H9 (cell line): ENCODE data around the gene ZNF133. TPM values are rescaled to one million over a fixed set of nuclear protein-coding genes. Genes with fewer than 3 reads are reported as not detected.

ENCODE experiments used
- DNase-seq: peaks from one replicate; pipeline ENCODE4 v3.0.0-alpha.2; 2017
- H2AFZ ChIP-seq: one replicate; pipeline ENCODE4 v1.6.1; 2013; ENCODE audit warnings: mild to moderate bottlenecking, low read length, control low read depth, moderate library complexity
- H2AK5ac ChIP-seq: 2 replicates; pipeline ENCODE4 v1.6.1; 2013; ENCODE audit warnings: low read length, control low read depth, mixed read lengths; ENCODE audit not compliant: insufficient read length
- H2BK120ac ChIP-seq: one replicate; pipeline ENCODE4 v1.6.1; 2013; ENCODE audit warnings: low read depth, mild to moderate bottlenecking, low read length, control low read depth, inconsistent platforms; ENCODE audit not compliant: poor library complexity, severe bottlenecking
- H2BK12ac ChIP-seq: 2 replicates; pipeline ENCODE4 v1.6.1; 2013; ENCODE audit warnings: low read length, control low read depth, mixed read lengths, low read depth; ENCODE audit not compliant: insufficient read length
- H2BK15ac ChIP-seq: 2 replicates; pipeline ENCODE4 v1.6.1; 2013; ENCODE audit warnings: low read depth, low read length, control low read depth
- H2BK20ac ChIP-seq: one replicate; pipeline ENCODE4 v1.6.1; 2013; ENCODE audit warnings: low read depth, mild to moderate bottlenecking, low read length, control low read depth, inconsistent platforms; ENCODE audit not compliant: poor library complexity, severe bottlenecking
- H2BK5ac ChIP-seq: 2 replicates; pipeline ENCODE4 v1.6.1; 2013; ENCODE audit warnings: low read length, control low read depth, mixed read lengths; ENCODE audit not compliant: insufficient read length
- H3K14ac ChIP-seq: 2 replicates; pipeline ENCODE4 v1.6.1; 2013; ENCODE audit warnings: low read length, control low read depth; ENCODE audit not compliant: insufficient read depth
- H3K18ac ChIP-seq: 2 replicates; pipeline ENCODE4 v1.6.1; 2013; ENCODE audit warnings: low read depth, mild to moderate bottlenecking, mixed read lengths, low read length, control low read depth; ENCODE audit not compliant: insufficient read length
- H3K23ac ChIP-seq: 2 replicates; pipeline ENCODE4 v1.6.1; 2013; ENCODE audit warnings: low read length, control low read depth, mixed read lengths, low read depth; ENCODE audit not compliant: insufficient read length
- H3K23me2 ChIP-seq: 2 replicates; pipeline ENCODE4 v1.6.1; 2013; ENCODE audit warnings: low read depth, mild to moderate bottlenecking, mixed read lengths, low read length, control low read depth; ENCODE audit not compliant: insufficient read length, poor library complexity, severe bottlenecking
- H3K27ac ChIP-seq: 2 replicates; pipeline ENCODE4 v1.5.1; 2013; ENCODE audit warnings: low read length, control low read depth, mixed read lengths, low read depth; ENCODE audit not compliant: insufficient read length
- H3K27me3 ChIP-seq: 2 replicates; pipeline ENCODE4 v1.6.1; 2013; ENCODE audit warnings: low read length, control low read depth, inconsistent platforms; ENCODE audit not compliant: insufficient read depth
- H3K4ac ChIP-seq: 2 replicates; pipeline ENCODE4 v1.6.1; 2013; ENCODE audit warnings: low read depth, mild to moderate bottlenecking, control low read depth, inconsistent platforms, low read length, moderate library complexity
- H3K4me1 ChIP-seq: 2 replicates; pipeline ENCODE4 v1.6.1; 2013; ENCODE audit warnings: low read length, control low read depth, inconsistent platforms; ENCODE audit not compliant: insufficient read depth
- H3K4me2 ChIP-seq: 2 replicates; pipeline ENCODE4 v1.6.1; 2013; ENCODE audit warnings: low read length, control low read depth, mixed read lengths; ENCODE audit not compliant: insufficient read length, insufficient read depth
- H3K56ac ChIP-seq: 2 replicates; pipeline ENCODE4 v1.6.1; 2013; ENCODE audit warnings: low read depth, mild to moderate bottlenecking, mixed read lengths, low read length, control low read depth; ENCODE audit not compliant: insufficient read length
- H3K79me1 ChIP-seq: 2 replicates; pipeline ENCODE4 v1.6.1; 2013; ENCODE audit warnings: low read depth, mild to moderate bottlenecking, moderate library complexity, low read length, control low read depth, inconsistent platforms; ENCODE audit not compliant: insufficient read depth, poor library complexity, severe bottlenecking
- H3K79me2 ChIP-seq: 2 replicates; pipeline ENCODE4 v1.6.1; 2013; ENCODE audit warnings: low read length, control low read depth, inconsistent platforms; ENCODE audit not compliant: insufficient read depth
- H3K9ac ChIP-seq: 2 replicates; pipeline ENCODE4 v1.6.1; 2013; ENCODE audit warnings: low read length, control low read depth, mixed read lengths; ENCODE audit not compliant: insufficient read length; ENCODE audit errors: extremely low read depth
- H3K9me3 ChIP-seq: one replicate; pipeline ENCODE4 v1.6.1; 2013; ENCODE audit warnings: low read depth, low read length, inconsistent platforms; ENCODE audit not compliant: control insufficient read depth
- H3T11ph ChIP-seq: one replicate; pipeline ENCODE4 v1.6.1; 2013; ENCODE audit warnings: mild to moderate bottlenecking, low read length, control low read depth, inconsistent platforms
- H4K20me1 ChIP-seq: one replicate; pipeline ENCODE4 v1.6.1; 2013; ENCODE audit not compliant: control insufficient read depth, insufficient read length, insufficient read depth
- H4K5ac ChIP-seq: 2 replicates; pipeline ENCODE4 v1.6.1; 2013; ENCODE audit warnings: low read depth, mild to moderate bottlenecking, mixed read lengths, low read length, control low read depth; ENCODE audit not compliant: insufficient read length
- H4K8ac ChIP-seq: replicated peaks from 2 replicates; pipeline ENCODE4 v1.6.1; 2013; ENCODE audit warnings: low read length, control low read depth, mixed read lengths, low read depth; ENCODE audit not compliant: insufficient read length
- H4K91ac ChIP-seq: 2 replicates; pipeline ENCODE4 v1.6.1; 2013; ENCODE audit warnings: low read depth, mild to moderate bottlenecking, moderate library complexity, mixed read lengths, low read length, control low read depth; ENCODE audit not compliant: insufficient read length
- H3K27ac Mint-ChIP-seq, 3 experiments: 2 replicates in 2 of 3; 3 replicates in 1 of 3; pipeline ENCODE4 v1.8.0; 2020 to 2021; ENCODE audit warnings: mixed read lengths in 3 of 3, mild to moderate bottlenecking in 1 of 3, moderate library complexity in 1 of 3
- H3K27me3 Mint-ChIP-seq: 2 replicates; pipeline ENCODE4 v1.8.0; 2021; ENCODE audit warnings: low read depth, mild to moderate bottlenecking, moderate library complexity, mixed read lengths
- H3K36me3 Mint-ChIP-seq, 3 experiments: 2 replicates in 2 of 3; 3 replicates in 1 of 3; pipeline ENCODE4 v1.8.0; 2020 to 2021; ENCODE audit warnings: low read depth in 3 of 3, mixed read lengths in 3 of 3; ENCODE audit not compliant: insufficient read depth in 1 of 3
- H3K4me1 Mint-ChIP-seq, 2 experiments: 2 replicates each; pipeline ENCODE4 v1.8.0; 2020; ENCODE audit warnings: mixed read lengths in 2 of 2
- H3K4me3 Mint-ChIP-seq, 2 experiments: 2 replicates in 1 of 2; 3 replicates in 1 of 2; pipeline ENCODE4 v1.8.0; 2020 to 2021; ENCODE audit warnings: mild to moderate bottlenecking in 2 of 2, mixed read lengths in 2 of 2, moderate library complexity in 1 of 2
- H3K9me3 Mint-ChIP-seq, 2 experiments: 2 replicates in 1 of 2; 3 replicates in 1 of 2; pipeline ENCODE4 v1.8.0; 2020; ENCODE audit warnings: mild to moderate bottlenecking in 2 of 2, mixed read lengths in 2 of 2, moderate library complexity in 1 of 2
- CTCF ChIP-seq: fragments of 200-600 bp; sonication (generic); conservative IDR thresholded peaks from 3 replicates; pipeline ENCODE4 v1.8.0; 2021; ENCODE audit warnings: antibody characterized with exemption, mild to moderate bottlenecking
- WGBS: extraction: QIAGEN DNeasy Blood & Tissue Kit; methylation state at CpG from one replicate; pipeline ENCODE4 v1.1.7; 2013; ENCODE audit warnings: missing lambda C conversion rate, low lambda C conversion rate, mixed read lengths; ENCODE audit not compliant: insufficient read length; ENCODE audit errors: extremely low coverage; 5-methylcytosine and 5-hydroxymethylcytosine counted together
- total RNA-seq: library from RNA; stranded (reverse); gene quantifications from 2 replicates; pipeline ENCODE4 v1.2.1, GENCODE V29; 2021

Gene ZNF133
- total RNA-seq, 1 experiment from 2014 or later: 11.0 TPM

GRCh38 chr20:18363708-18364107 lies 75.4 kb downstream of the ZNF133 start:
- no peak overlapping the region for H2BK12ac ChIP-seq
- H2BK120ac ChIP-seq: no peak overlapping the region
- H3K79me2 ChIP-seq: no peaks in the 10 kb centered on the region
- no peak overlapping the region for H2AK5ac ChIP-seq
- H3K36me3 Mint-ChIP-seq: no peaks in the 10 kb centered on the region; a peak in 1 of 7 replicates
- H3K27ac ChIP-seq: no peak overlapping the region
- H3K27me3 Mint-ChIP-seq: no peaks in the 10 kb centered on the region
- H3K4me1 Mint-ChIP-seq: peaks cover 5% of the 10 kb centered on the region in 2 experiments
- no peaks in the 10 kb centered on the region for H3K4me1 ChIP-seq
- no peaks in the 10 kb centered on the region for H3K9me3 ChIP-seq
- no peak overlapping the region for H3K14ac ChIP-seq
- no peaks in the 10 kb centered on the region for H3K23me2 ChIP-seq
- DNase-seq: no peak
- H3K4me3 Mint-ChIP-seq: no peak overlapping the region
- no peaks in the 10 kb centered on the region for H3K9me3 Mint-ChIP-seq
- H2AFZ ChIP-seq: no peak overlapping the region
- no peak overlapping the region for H3K18ac ChIP-seq
- no peak overlapping the region for H2BK20ac ChIP-seq
- no peak for TF ChIP-seq CTCF
- H4K20me1 ChIP-seq: no peaks in the 10 kb centered on the region
- no peak overlapping the region for H3K27ac Mint-ChIP-seq
- no peak overlapping the region for H3K23ac ChIP-seq
- no peak overlapping the region for H2BK15ac ChIP-seq
- no peak overlapping the region for H4K91ac ChIP-seq
- H3T11ph ChIP-seq: no peak overlapping the region
- H4K5ac ChIP-seq: no peak overlapping the region
- H3K79me1 ChIP-seq: no peaks in the 10 kb centered on the region
- H3K4me2 ChIP-seq: no peak overlapping the region
- H4K8ac ChIP-seq: no peak overlapping the region
- no peak overlapping the region for H2BK5ac ChIP-seq
- no CpG with 5 or more reads among the region's 2 CpGs for WGBS
- H3K9ac ChIP-seq: no peak overlapping the region
- no peaks in the 10 kb centered on the region for H3K27me3 ChIP-seq
- H3K4ac ChIP-seq: no peak overlapping the region
- H3K56ac ChIP-seq: no peak overlapping the region
